ENCODE results near the gene NAGS. TPM values are rescaled to one million over a fixed set of nuclear protein-coding genes. Genes with fewer than 3 reads are reported as not detected.
"Not testable (repeated sequence)": the region's sequence is repeated elsewhere in the genome, so short reads cannot be mapped to it uniquely, and the experiment has no call there.

The NAGS gene
- total and polyA plus RNA-seq, 2 donors (not counting 1 experiment from before 2014, with no cell fraction given) = 0.58 to 7.4 TPM

GRCh38 chr17:44043272-44043696 is 38.9 kb downstream of the NAGS start:
- DNase-seq (ENCODE audit: low read depth in 2 of 2) = peak in 1 of 2 donors; percentile 84
- TF ChIP-seq CTCF (conservative IDR thresholded peaks at IDR 0.05 in 1 of 2, IDR thresholded peaks at IDR 0.05 in 1 of 2; ENCODE audit: low read depth in 1 of 2, low read length in 2 of 2) (no peak), EZH2 (IDR thresholded peaks at IDR 0.05; ENCODE audit: low read length, missing control alignments) (no peak)
- H3K36me3 ChIP-seq (ENCODE audit: control insufficient read depth, insufficient read depth, low read length) = peaks cover 2% of the 10 kb centered on the region
- no peaks in the 10 kb centered on the region for H3K27me3 ChIP-seq (ENCODE audit: control insufficient read depth, insufficient read depth, low read length)
- H3K79me2 ChIP-seq (ENCODE audit: control insufficient read depth, insufficient read depth, low read length) = peaks cover 36% of the 10 kb centered on the region
- no peak overlapping the region for H3K9ac ChIP-seq (ENCODE audit: insufficient read depth, low read length)
- no peaks in the 10 kb centered on the region for H4K20me1 ChIP-seq (ENCODE audit: control insufficient read depth, extremely low read depth, insufficient read depth, low read length)
- H3K27ac ChIP-seq (ENCODE audit: insufficient read depth, low read length) = peak overlapping the region; percentile 34
- H2AFZ ChIP-seq (ENCODE audit: low read length) = no peak overlapping the region
- H3K4me2 ChIP-seq (ENCODE audit: extremely low read depth, insufficient read depth, low read length) = no peak overlapping the region
- no peak overlapping the region for H3K4me3 ChIP-seq (replicated peaks in 1 of 4; ENCODE audit: control extremely low read depth in 1 of 4, insufficient read depth in 1 of 4, low read depth in 3 of 4, low read length in 4 of 4)
- H3K4me1 ChIP-seq (ENCODE audit: control insufficient read depth, extremely low read depth, insufficient read depth, low read length) = peaks cover 11% of the 10 kb centered on the region
- no peaks in the 10 kb centered on the region for H3K9me3 ChIP-seq (ENCODE audit: control insufficient read depth, insufficient read depth, low read depth, low read length)

- Histone ChIP-seq H4K20me1 (ENCODE audit: control insufficient read depth, extremely low read depth, insufficient read depth, low read length) (no peaks in the 10 kb centered on the region), H3K36me3 (ENCODE audit: control insufficient read depth, insufficient read depth, low read length) (peaks cover 1% of the 10 kb centered on the region), H3K27me3 (ENCODE audit: control insufficient read depth, insufficient read depth, low read length) (no peaks in the 10 kb centered on the region), H2AFZ (ENCODE audit: low read length) (no peak overlapping the region), H3K9ac (ENCODE audit: insufficient read depth, low read length) (no peak overlapping the region), H3K9me3 (ENCODE audit: control insufficient read depth, insufficient read depth, low read depth, low read length) (no peaks in the 10 kb centered on the region), H3K79me2 (ENCODE audit: control insufficient read depth, insufficient read depth, low read length) (peaks cover 38% of the 10 kb centered on the region), H3K4me1 (ENCODE audit: control insufficient read depth, extremely low read depth, insufficient read depth, low read length) (peaks cover 11% of the 10 kb centered on the region), H3K4me3 (replicated peaks in 1 of 4; ENCODE audit: control extremely low read depth in 1 of 4, insufficient read depth in 1 of 4, low read depth in 3 of 4, low read length in 4 of 4) (no peak overlapping the region), H3K4me2 (ENCODE audit: extremely low read depth, insufficient read depth, low read length) (no peak overlapping the region), H3K27ac (ENCODE audit: insufficient read depth, low read length) (peak overlapping the region; percentile 28)
- TF ChIP-seq EZH2 (IDR thresholded peaks at IDR 0.05; ENCODE audit: low read length, missing control alignments) (no peak), CTCF (conservative IDR thresholded peaks at IDR 0.05 in 1 of 2, IDR thresholded peaks at IDR 0.05 in 1 of 2; ENCODE audit: low read depth in 1 of 2, low read length in 2 of 2) (no peak)
- DNase-seq (ENCODE audit: low read depth in 2 of 2) = peak; percentile 46 to 51
These were observed 39.6 kb downstream of the NAGS start for GRCh38 chr17:44044071-44044470.

DNA sequence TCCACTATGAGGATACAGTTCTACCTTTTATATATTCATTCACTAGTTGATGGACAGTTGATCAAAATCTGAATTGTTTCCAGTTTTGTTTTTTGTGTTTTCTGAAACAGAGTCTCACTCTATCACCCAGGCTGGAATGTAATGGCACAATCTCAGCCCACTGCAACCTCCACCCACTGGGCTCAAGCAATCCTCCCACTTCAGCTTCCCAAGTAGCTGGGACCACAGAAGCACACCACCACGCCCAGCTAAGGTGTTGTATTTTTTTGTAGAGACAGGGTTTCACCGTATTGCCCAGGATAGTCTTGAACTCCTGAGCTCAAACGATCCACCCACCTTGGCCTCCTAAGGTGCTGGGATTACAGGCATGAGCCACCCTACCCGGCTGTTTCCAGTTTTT is 41.1 kb downstream of the NAGS start:
- no peak overlapping the region for H3K9ac ChIP-seq (ENCODE audit: insufficient read depth, low read length)
- H3K4me1 ChIP-seq (ENCODE audit: control insufficient read depth, extremely low read depth, insufficient read depth, low read length) = peaks cover 11% of the 10 kb centered on the region
- no peak overlapping the region for H2AFZ ChIP-seq (ENCODE audit: low read length)
- H3K27me3 ChIP-seq (ENCODE audit: control insufficient read depth, insufficient read depth, low read length) = no peaks in the 10 kb centered on the region
- no peak overlapping the region for H3K4me3 ChIP-seq (replicated peaks in 1 of 4; ENCODE audit: control extremely low read depth in 1 of 4, insufficient read depth in 1 of 4, low read depth in 3 of 4, low read length in 4 of 4)
- H3K4me2 ChIP-seq (ENCODE audit: extremely low read depth, insufficient read depth, low read length) = no peak overlapping the region
- peaks cover 36% of the 10 kb centered on the region for H3K79me2 ChIP-seq (ENCODE audit: control insufficient read depth, insufficient read depth, low read length)
- DNase-seq (ENCODE audit: low read depth in 2 of 2) = no peak
- H3K27ac ChIP-seq (ENCODE audit: insufficient read depth, low read length) = no peak overlapping the region
- H3K9me3 ChIP-seq (ENCODE audit: control insufficient read depth, insufficient read depth, low read depth, low read length) = no peaks in the 10 kb centered on the region
- H3K36me3 ChIP-seq (ENCODE audit: control insufficient read depth, insufficient read depth, low read length) = peaks cover 5% of the 10 kb centered on the region
- no peaks in the 10 kb centered on the region for H4K20me1 ChIP-seq (ENCODE audit: control insufficient read depth, extremely low read depth, insufficient read depth, low read length)
- no peak for TF ChIP-seq EZH2 (IDR thresholded peaks at IDR 0.05; ENCODE audit: low read length, missing control alignments)
- no peak for TF ChIP-seq CTCF (conservative IDR thresholded peaks at IDR 0.05 in 1 of 2, IDR thresholded peaks at IDR 0.05 in 1 of 2; ENCODE audit: low read depth in 1 of 2, low read length in 2 of 2)

GRCh38 chr17:44046893-44047292 is 42.5 kb downstream of the NAGS start:
- H3K27ac ChIP-seq (ENCODE audit: insufficient read depth, low read length); DNase-seq (ENCODE audit: low read depth in 2 of 2); H3K9me3 ChIP-seq (ENCODE audit: control insufficient read depth, insufficient read depth, low read depth, low read length); H4K20me1 ChIP-seq (ENCODE audit: control insufficient read depth, extremely low read depth, insufficient read depth, low read length); H2AFZ ChIP-seq (ENCODE audit: low read length); H3K36me3 ChIP-seq (ENCODE audit: control insufficient read depth, insufficient read depth, low read length); H3K4me3 ChIP-seq (replicated peaks in 1 of 4; ENCODE audit: control extremely low read depth in 1 of 4, insufficient read depth in 1 of 4, low read depth in 3 of 4, low read length in 4 of 4); H3K27me3 ChIP-seq (ENCODE audit: control insufficient read depth, insufficient read depth, low read length); H3K9ac ChIP-seq (ENCODE audit: insufficient read depth, low read length); H3K4me2 ChIP-seq (ENCODE audit: extremely low read depth, insufficient read depth, low read length): not testable (repeated sequence)
- H3K79me2 ChIP-seq (ENCODE audit: control insufficient read depth, insufficient read depth, low read length) = peaks cover 28% of the 10 kb centered on the region
- peaks cover 11% of the 10 kb centered on the region for H3K4me1 ChIP-seq (ENCODE audit: control insufficient read depth, extremely low read depth, insufficient read depth, low read length)
